ENCODE results near the gene KCNG2.

The KCNG2 gene

GRCh38 chr18:79884963-79885728 lies 87.4 kb downstream of the KCNG2 start:
- H3K27ac ChIP-seq = no peak overlapping the region
- TF ChIP-seq ZFX (IDR thresholded peaks at IDR 0.05) (no peak), CTCF (conservative IDR thresholded peaks at IDR 0.05) (no peak)

- no peak for TF ChIP-seq ZFX (IDR thresholded peaks at IDR 0.05)
- TF ChIP-seq CTCF (conservative IDR thresholded peaks at IDR 0.05) = no peak
- H3K27ac ChIP-seq = no peak overlapping the region
Measured at GRCh38 chr18:79887181-79888000, 89.7 kb downstream of the KCNG2 start.

GRCh38 chr18:79888016-79888415 lies 90.3 kb downstream of the KCNG2 start:
- TF ChIP-seq CTCF (conservative IDR thresholded peaks at IDR 0.05) (no peak), ZFX (IDR thresholded peaks at IDR 0.05) (no peak)
- no peak overlapping the region for H3K27ac ChIP-seq

DNA sequence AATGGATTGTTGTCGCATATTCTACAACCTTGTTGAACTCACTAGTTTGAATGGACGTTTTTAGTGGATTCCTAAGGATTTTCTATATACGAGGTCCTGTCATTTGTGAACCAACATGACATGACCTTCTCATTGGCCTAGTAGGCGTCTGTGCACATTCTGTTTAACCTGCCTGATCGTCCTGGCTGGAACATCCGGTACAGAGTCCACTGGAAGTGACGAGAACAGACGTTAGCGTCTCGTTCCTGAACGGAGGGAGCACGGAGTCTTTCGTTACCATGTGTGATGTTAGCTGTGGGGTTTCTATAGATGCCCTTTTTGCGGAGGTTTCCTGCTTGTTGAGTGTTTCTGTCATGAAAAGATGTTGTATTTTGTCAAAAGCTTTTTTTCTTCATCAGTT lies 91.8 kb downstream of the KCNG2 start:
- no peak overlapping the region for H3K27ac ChIP-seq
- no peak for TF ChIP-seq ZFX (IDR thresholded peaks at IDR 0.05)
- TF ChIP-seq CTCF (conservative IDR thresholded peaks at IDR 0.05) = no peak

DNA sequence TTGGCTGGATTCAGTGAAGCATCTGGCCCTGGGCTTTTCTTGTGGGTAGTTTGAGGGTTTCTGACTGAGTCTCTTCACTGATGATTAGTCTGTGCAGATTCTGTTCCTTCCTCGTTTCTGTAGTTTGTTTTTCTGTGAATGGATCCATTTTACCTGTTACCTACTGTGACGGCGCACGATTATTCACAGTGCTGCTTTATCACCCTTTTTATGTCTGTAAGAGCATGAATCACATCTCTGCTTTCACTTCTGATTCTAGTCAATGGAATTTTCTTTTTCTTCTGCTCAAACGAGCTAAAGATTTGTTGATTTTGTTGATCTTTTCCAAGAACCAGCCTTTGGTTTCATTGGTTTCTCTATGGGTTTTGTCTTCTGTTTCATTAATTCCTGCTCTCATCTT lies 92.9 kb downstream of the KCNG2 start:
- TF ChIP-seq CTCF (conservative IDR thresholded peaks at IDR 0.05) (no peak), ZFX (IDR thresholded peaks at IDR 0.05) (no peak)
- no peak overlapping the region for H3K27ac ChIP-seq

DNA sequence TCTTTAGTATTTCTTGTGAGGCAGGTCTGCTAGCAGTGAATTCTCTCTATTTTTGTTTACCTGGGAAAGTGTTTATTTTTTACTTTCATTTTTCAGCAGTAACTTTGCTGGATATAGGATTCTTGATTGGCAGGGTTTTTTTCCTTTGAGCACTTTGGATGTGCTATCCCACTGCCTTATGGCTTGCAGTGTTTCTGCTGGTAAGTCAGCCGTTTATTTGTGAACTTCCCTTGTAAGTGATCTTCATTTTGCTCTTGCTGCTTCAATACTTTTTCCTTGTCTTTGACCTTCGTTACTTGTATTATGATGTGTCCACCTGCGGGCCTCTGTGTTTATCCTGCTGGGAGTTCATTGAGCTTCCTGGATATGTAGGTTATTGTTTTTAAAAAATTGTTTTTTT lies 99.0 kb downstream of the KCNG2 start:
- no peak overlapping the region for H3K27ac ChIP-seq
- TF ChIP-seq CTCF (conservative IDR thresholded peaks at IDR 0.05) (no peak), ZFX (IDR thresholded peaks at IDR 0.05) (no peak)

DNA sequence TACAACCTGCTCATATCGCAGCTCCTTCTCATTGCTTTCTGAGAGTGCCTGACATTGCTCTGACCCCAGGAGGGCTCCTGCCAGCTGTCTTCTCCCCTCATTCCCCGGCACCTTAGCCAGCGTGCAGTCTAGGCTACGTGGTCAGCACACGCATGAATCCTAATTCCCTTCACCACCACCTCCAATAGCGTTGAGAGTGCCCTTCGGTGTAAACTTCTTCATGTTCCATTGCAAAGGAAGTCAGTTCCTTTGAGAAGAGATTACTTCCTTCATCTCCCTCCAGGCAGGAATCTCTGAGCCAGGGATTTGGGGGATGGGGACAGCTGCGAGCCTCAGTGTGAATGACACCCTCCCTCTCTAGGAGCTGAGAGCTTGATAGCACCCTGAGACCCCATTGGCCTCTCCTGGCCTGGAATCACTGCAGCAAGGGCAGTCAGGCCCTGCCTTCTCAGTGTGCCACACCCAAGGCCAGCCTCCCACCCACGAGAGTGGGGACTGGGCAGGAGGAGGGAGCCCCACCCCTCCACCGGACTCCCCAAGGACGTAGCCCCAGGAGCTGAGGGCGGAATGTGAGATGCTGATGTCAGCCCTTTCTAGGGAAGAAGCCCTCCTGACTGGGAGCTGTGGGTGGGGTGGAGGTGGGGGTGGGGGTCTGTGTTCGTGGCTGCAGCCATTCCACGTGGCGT lies 100.3 kb downstream of the KCNG2 start:
- TF ChIP-seq CTCF (conservative IDR thresholded peaks at IDR 0.05) (no peak), ZFX (IDR thresholded peaks at IDR 0.05) (no peak)

More for the DNA sequence above, 100.3 kb downstream of the KCNG2 start:
- H3K27ac ChIP-seq = no peak overlapping the region
